ENCODE results near the gene CENPK. TPM values are rescaled to one million over a fixed set of nuclear protein-coding genes. Genes with fewer than 3 reads are reported as not detected.

Gene CENPK
- total RNA-seq, 1 experiment from 2014 or later = 46.0 TPM

GRCh38 chr5:65548281-65548680 is 14.7 kb downstream of the CENPK start:
- Histone ChIP-seq H2BK15ac (ENCODE audit: low read depth, low read length) (no peak overlapping the region), H3K56ac (ENCODE audit: insufficient read length, low read depth, low read length) (no peak overlapping the region), H3T11ph (ENCODE audit: low read length) (no peak overlapping the region), H3K79me2 (ENCODE audit: insufficient read depth, low read length) (no peaks in the 10 kb centered on the region), H3K4me2 (ENCODE audit: insufficient read depth, insufficient read length, low read length) (no peak overlapping the region), H2AK5ac (ENCODE audit: insufficient read length, low read length) (no peak overlapping the region), H3K4me1 (ENCODE audit: insufficient read depth, low read length) (no peaks in the 10 kb centered on the region), H3K18ac (ENCODE audit: insufficient read length, low read depth, low read length) (no peak overlapping the region), H3K27ac (ENCODE audit: insufficient read length, low read depth, low read length) (no peak overlapping the region), H3K4ac (ENCODE audit: low read depth, low read length) (no peak overlapping the region), H4K91ac (ENCODE audit: insufficient read length, low read depth, low read length) (no peak overlapping the region), H3K27me3 (ENCODE audit: insufficient read depth, low read length) (no peaks in the 10 kb centered on the region), H2BK5ac (ENCODE audit: insufficient read length, low read length) (no peak overlapping the region), H2AFZ (ENCODE audit: low read length) (no peak overlapping the region), H3K14ac (ENCODE audit: insufficient read depth, low read length) (no peak overlapping the region), H3K79me1 (ENCODE audit: insufficient read depth, low read depth, low read length, poor library complexity, severe bottlenecking) (no peaks in the 10 kb centered on the region), H4K5ac (ENCODE audit: insufficient read length, low read depth, low read length) (no peak overlapping the region), H4K20me1 (ENCODE audit: control insufficient read depth, insufficient read depth, insufficient read length) (no peaks in the 10 kb centered on the region), H2BK120ac (ENCODE audit: low read depth, low read length, poor library complexity, severe bottlenecking) (no peak overlapping the region), H3K9ac (ENCODE audit: extremely low read depth, insufficient read length, low read length) (no peak overlapping the region), H3K23ac (ENCODE audit: insufficient read length, low read depth, low read length) (no peak overlapping the region), H3K9me3 (ENCODE audit: control insufficient read depth, low read depth, low read length) (no peaks in the 10 kb centered on the region), H4K8ac (replicated peaks; ENCODE audit: insufficient read length, low read depth, low read length) (no peak overlapping the region), H2BK12ac (ENCODE audit: insufficient read length, low read depth, low read length) (no peak overlapping the region), H3K23me2 (ENCODE audit: insufficient read length, low read depth, low read length, poor library complexity, severe bottlenecking) (no peaks in the 10 kb centered on the region), H2BK20ac (ENCODE audit: low read depth, low read length, poor library complexity, severe bottlenecking) (no peak overlapping the region)
- no peaks in the 10 kb centered on the region for H3K27me3 Mint-ChIP-seq (ENCODE audit: low read depth)
- H3K27ac Mint-ChIP-seq = no peak overlapping the region
- TF ChIP-seq CTCF (conservative IDR thresholded peaks at IDR 0.05) = no peak
- no peaks in the 10 kb centered on the region for H3K4me1 Mint-ChIP-seq
- WGBS (ENCODE audit: extremely low coverage, insufficient read length, low lambda C conversion rate) = no CpG with 5 or more reads among the region's 7 CpGs
- DNase-seq = no peak
- H3K4me3 Mint-ChIP-seq = no peak overlapping the region
- no peaks in the 10 kb centered on the region for H3K9me3 Mint-ChIP-seq
- peaks cover 39 to 75% (median 63%) of the 10 kb centered on the region in 3 experiments for H3K36me3 Mint-ChIP-seq (ENCODE audit: insufficient read depth in 1 of 3, low read depth in 3 of 3)
